ENCODE data around the gene CLMN. TPM values are rescaled to one million over a fixed set of nuclear protein-coding genes. Genes with fewer than 3 reads are reported as not detected.

Gene CLMN
- total RNA-seq, 4 donors from 2014 or later: 3.3 to 14.1 (median 5.1) TPM

DNA sequence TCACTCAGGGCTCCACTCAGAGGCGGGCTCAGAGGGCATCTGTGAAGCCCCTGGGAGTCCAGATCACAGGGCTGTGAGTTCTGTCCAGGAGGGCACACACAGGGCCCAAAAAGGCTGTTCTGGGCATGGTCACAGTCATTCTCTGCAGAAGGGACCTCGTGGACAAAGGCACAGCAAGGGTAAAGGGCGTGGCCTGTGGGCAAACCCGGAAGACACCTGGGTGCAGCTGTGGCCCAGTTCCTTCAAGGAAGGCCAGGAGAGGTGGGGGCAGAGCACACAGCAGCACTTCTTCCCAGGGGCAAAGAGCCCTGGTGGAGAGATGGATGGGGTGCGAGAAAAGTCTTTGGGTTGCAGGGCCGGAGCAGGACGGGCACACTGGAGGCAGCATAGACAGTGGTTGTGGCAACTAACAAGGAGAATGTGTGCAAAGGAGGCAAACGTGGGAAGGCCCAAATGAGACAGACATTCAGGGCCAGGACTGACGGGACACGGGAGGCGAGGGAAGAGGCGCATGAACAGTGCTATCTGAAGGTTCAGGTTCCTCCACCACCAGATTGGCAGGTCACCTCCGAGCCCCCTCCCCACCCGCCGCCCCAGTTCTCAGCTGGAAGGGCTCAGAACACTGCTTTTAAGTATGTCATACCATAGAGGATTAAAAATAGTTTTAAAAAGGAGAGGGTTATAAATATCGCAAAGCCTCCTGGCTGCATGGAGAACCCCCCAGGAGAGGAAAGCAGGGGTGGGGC lies 8.9 kb downstream of the CLMN start:
- 85 to 88% methylated on average over 12 to 16 of the region's 16 CpGs for WGBS, 2 donors
- TF ChIP-seq POLR2A (IDR thresholded peaks at IDR 0.05): no peak
- TF ChIP-seq, protein P1, sequence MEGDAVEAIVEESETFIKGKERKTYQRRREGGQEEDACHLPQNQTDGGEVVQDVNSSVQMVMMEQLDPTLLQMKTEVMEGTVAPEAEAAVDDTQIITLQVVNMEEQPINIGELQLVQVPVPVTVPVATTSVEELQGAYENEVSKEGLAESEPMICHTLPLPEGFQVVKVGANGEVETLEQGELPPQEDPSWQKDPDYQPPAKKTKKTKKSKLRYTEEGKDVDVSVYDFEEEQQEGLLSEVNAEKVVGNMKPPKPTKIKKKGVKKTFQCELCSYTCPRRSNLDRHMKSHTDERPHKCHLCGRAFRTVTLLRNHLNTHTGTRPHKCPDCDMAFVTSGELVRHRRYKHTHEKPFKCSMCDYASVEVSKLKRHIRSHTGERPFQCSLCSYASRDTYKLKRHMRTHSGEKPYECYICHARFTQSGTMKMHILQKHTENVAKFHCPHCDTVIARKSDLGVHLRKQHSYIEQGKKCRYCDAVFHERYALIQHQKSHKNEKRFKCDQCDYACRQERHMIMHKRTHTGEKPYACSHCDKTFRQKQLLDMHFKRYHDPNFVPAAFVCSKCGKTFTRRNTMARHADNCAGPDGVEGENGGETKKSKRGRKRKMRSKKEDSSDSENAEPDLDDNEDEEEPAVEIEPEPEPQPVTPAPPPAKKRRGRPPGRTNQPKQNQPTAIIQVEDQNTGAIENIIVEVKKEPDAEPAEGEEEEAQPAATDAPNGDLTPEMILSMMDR (IDR thresholded peaks at IDR 0.05): no peak
- no peaks in the 10 kb centered on the region for H3K36me3 ChIP-seq
- intact Hi-C loops (cut with DNase I): no loop called here
- H3K4me3 ChIP-seq: no peak overlapping the region
- H3K9me3 ChIP-seq: no peaks in the 10 kb centered on the region
- no peak for DNase-seq
- H3K27me3 ChIP-seq: peaks cover 0 to 4% (median 0%) of the 10 kb centered on the region in 4 donors
- peak overlapping the region in 1 of 4 donors; percentile 62 for H3K27ac ChIP-seq
- peaks cover 10 to 55% (median 19%) of the 10 kb centered on the region in 3 donors for H3K4me1 ChIP-seq

DNA sequence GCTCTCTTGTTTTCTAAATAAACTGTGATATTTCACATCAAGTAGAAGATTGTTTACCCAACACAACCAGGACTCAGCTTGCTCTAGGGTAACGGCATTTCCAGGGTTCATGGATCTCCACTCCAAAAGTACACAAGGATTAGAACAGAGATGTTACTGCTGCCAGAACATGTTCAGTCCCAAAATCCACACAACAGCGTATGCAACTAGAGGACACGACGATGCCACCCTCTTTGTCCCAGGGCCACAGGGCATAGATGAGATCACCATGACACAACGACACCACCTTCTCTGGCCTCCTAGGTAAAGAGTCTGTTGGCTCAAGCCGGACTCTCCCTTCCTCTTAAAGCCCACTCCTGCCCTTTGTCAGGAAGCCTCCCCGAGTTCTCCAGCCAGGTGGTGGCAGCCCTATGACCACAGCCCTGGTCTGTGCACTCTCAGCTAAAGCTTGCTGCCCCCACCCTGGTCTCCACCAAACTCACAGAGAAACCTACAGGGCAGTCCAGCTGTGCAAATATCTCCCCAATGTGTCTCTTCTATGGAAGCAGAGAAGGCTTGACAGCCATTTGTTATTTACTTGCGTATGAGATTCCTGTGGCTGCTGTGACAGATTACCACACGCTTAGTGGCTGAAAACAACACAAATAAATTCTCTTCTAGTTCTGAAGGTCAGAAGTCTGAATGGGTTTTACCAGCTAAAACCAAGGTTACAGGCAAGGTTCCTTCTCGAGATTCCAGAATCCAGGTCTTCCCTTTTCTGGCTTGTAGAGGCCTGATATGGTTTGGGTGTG lies 10.3 kb downstream of the CLMN start:
- Histone ChIP-seq H3K27me3 (peaks cover 0 to 5% (median 0%) of the 10 kb centered on the region in 4 donors), H3K4me1 (peaks cover 6 to 42% (median 9%) of the 10 kb centered on the region in 3 donors), H3K27ac (no peak overlapping the region), H3K9me3 (no peaks in the 10 kb centered on the region), H3K4me3 (no peak overlapping the region), H3K36me3 (no peaks in the 10 kb centered on the region)
- TF ChIP-seq, protein P1 (IDR thresholded peaks at IDR 0.05): no peak
- no peak for TF ChIP-seq POLR2A (IDR thresholded peaks at IDR 0.05)
- intact Hi-C loops (cut with DNase I): no loop called here
- DNase-seq: no peak
- 77 to 88% methylated on average over 5 to 7 of the region's 10 CpGs for WGBS, 2 donors

DNA sequence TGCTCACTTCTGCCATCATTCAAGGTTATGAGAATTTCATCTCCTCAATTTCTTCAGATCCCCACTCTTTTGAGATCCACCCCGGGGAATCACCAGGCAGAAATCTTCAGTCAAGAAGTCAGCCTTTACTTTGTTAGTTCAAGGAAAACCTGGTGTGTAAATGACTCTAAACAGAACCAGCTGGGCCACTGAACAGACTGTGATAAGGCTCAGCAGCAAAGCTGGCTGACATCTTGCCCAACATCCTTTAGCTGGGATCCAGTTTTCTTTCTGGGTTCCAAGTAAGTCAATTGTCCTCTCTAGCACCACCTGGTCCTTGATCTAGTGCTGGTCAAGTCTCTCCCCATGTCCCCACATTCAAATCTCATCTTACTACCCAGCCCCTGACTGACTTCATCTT lies 11.6 kb downstream of the CLMN start:
- H3K27ac ChIP-seq: peak overlapping the region in 1 of 4 donors; percentile 17
- no peaks in the 10 kb centered on the region for H3K36me3 ChIP-seq
- intact Hi-C loops (cut with DNase I): no loop called here
- H3K4me1 ChIP-seq: peaks cover 3 to 41% (median 5%) of the 10 kb centered on the region in 3 donors
- H3K9me3 ChIP-seq: no peaks in the 10 kb centered on the region
- peaks cover 0 to 5% (median 0%) of the 10 kb centered on the region in 4 donors for H3K27me3 ChIP-seq
- WGBS, 2 donors: 86% methylated on average over 1 of the region's 1 CpG; no CpG with 5 or more reads in 1 of the 2 donors
- TF ChIP-seq, protein P1 (IDR thresholded peaks at IDR 0.05): no peak
- no peak for TF ChIP-seq POLR2A (IDR thresholded peaks at IDR 0.05)
- no peak for DNase-seq
- H3K4me3 ChIP-seq: no peak overlapping the region

DNA sequence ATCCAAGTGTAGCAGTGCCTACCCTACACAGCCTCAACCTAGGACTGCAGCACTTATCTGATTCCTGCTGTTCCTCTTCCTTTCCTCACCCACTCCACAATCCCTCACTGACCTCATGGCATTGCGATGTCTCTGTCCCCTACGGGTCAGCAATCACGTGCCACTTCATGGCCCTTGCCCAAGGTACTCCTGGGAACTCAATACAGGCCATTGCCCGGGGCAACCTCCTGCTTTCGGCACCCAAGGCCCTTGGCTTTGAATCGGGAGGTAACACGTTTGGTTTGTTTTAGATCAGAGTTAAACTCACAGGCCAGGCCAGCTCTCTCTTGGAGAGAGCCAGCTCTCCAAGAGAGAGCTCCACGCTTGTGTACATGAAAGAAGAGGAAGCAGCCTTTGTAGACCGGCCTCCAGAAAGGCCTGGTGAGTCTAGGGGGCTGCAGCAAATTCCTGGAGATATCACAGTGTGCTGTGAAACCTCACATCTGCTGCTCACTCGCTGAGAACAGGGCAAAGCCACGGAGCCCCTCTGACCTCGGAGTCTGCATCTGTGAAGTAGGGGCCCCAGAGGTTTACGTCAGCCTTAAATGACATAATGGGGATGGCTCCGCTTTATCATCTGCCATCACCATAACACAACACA lies 12.2 kb downstream of the CLMN start:
- Histone ChIP-seq H3K27ac (peak overlapping the region in 1 of 4 donors; percentile 17), H3K4me1 (peaks cover 3 to 41% (median 7%) of the 10 kb centered on the region in 3 donors), H3K4me3 (no peak overlapping the region), H3K9me3 (no peaks in the 10 kb centered on the region), H3K27me3 (peaks cover 0 to 5% (median 0%) of the 10 kb centered on the region in 4 donors), H3K36me3 (no peaks in the 10 kb centered on the region)
- intact Hi-C loops (cut with DNase I): no loop called here
- no peak for DNase-seq
- 59 to 68% methylated on average over 8 to 9 of the region's 14 CpGs for WGBS, 2 donors
- no peak for TF ChIP-seq POLR2A (IDR thresholded peaks at IDR 0.05)
- TF ChIP-seq, protein P1 (IDR thresholded peaks at IDR 0.05): no peak
